ENCODE results near the gene ITGAV. TPM values are rescaled to one million over a fixed set of nuclear protein-coding genes. Genes with fewer than 3 reads are reported as not detected.

The ITGAV gene
- total RNA-seq, 1 donor from 2014 or later: 67.0 TPM

DNA sequence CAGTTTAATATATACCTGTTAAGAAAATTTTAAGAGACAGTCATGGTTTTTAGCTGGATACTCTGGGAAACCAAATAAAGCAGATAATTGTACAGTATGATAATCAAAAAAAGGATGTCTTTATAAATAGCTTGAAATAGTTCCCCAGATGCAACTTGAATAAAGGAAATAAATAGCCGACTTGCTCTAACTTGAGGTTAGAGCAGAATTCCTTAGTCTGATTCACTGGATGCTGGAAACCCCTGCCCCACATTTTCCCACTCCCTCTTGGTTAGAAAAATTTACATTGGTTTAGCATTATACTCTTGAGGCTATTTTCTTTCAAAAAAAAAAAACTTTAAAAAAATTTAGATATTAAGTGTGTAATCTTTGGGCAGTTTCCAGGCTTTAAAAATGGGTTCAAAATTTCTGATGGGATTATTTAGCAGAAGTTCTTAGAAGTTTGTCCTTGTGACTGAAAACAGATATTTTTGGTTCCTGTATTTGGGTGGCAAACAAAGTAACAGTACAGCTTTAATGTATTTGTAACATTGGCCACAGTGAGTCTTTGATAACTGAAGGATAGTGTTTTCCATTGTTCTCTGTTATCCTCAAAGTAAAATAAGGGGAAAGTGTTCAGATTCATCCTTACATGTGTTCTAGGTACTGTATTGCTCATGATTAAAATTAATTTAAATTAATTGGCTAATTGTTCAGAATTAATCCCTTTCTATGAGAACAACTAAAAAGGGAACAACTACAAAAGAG lies 39.6 kb downstream of the ITGAV start:
- Histone ChIP-seq H3K27me3 (no peaks in the 10 kb centered on the region), H3K27ac (no peak overlapping the region), H3K36me3 (peaks cover 4% of the 10 kb centered on the region), H3K4me1 (no peaks in the 10 kb centered on the region), H3K9me3 (no peaks in the 10 kb centered on the region), H3K4me3 (no peak overlapping the region)
- ATAC-seq (no peak), DNase-seq (no peak)
- intact Hi-C loops (cut with DNase I): loop anchor here (10.0 kb wide), 1 partner anchor 105 kb away; no protein-coding TSS in a partner anchor
- TF ChIP-seq, protein P1, sequence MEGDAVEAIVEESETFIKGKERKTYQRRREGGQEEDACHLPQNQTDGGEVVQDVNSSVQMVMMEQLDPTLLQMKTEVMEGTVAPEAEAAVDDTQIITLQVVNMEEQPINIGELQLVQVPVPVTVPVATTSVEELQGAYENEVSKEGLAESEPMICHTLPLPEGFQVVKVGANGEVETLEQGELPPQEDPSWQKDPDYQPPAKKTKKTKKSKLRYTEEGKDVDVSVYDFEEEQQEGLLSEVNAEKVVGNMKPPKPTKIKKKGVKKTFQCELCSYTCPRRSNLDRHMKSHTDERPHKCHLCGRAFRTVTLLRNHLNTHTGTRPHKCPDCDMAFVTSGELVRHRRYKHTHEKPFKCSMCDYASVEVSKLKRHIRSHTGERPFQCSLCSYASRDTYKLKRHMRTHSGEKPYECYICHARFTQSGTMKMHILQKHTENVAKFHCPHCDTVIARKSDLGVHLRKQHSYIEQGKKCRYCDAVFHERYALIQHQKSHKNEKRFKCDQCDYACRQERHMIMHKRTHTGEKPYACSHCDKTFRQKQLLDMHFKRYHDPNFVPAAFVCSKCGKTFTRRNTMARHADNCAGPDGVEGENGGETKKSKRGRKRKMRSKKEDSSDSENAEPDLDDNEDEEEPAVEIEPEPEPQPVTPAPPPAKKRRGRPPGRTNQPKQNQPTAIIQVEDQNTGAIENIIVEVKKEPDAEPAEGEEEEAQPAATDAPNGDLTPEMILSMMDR (IDR thresholded peaks at IDR 0.05): no peak

DNA sequence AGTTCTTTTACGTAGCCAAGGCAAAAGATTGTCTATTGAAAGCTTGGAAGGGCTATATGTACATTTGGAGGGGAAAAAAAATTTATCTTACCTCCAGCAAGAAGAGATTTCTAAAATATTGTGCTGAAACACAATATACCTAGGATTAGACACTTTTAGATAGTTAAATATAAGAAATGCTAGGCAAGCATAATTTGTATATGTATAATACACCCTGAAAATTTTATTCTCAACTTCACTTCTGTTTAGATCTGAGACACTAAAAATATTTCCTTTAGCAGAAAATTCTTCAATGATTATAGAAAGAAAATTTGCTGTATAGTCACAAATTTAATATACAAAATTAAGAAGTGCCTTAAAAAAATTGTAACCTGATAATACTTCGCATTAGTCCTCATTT lies 42.6 kb downstream of the ITGAV start:
- H3K27me3 ChIP-seq: no peaks in the 10 kb centered on the region
- TF ChIP-seq, protein P1 (IDR thresholded peaks at IDR 0.05): no peak

DNA sequence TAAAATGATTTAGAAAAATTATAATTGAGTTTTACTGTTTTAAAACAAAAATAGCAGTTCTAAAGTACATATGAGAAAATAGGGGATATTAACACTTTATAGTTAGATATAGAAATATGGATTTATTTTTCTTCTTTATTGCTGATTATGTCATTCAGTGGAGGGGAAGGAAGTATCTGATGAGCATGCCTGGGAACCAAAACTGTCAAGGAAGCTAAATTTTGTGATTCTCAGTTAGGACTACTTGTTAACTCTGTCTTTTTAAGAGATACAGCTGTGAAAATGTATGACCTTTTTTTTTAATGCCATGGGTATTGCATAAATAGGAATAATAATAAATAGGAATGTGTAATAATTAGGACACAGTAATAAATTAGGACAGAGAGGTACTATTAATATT lies 44.8 kb downstream of the ITGAV start:
- Histone ChIP-seq H3K4me3 (no peak overlapping the region), H3K27ac (no peak overlapping the region), H3K4me1 (no peaks in the 10 kb centered on the region), H3K9me3 (no peaks in the 10 kb centered on the region), H3K36me3 (peaks cover 25% of the 10 kb centered on the region), H3K27me3 (no peaks in the 10 kb centered on the region)
- TF ChIP-seq, protein P1 (IDR thresholded peaks at IDR 0.05): no peak
- ATAC-seq (no peak), DNase-seq (no peak)
- intact Hi-C loops (cut with DNase I): no loop called here

More for the DNA sequence above, 42.6 kb downstream of the ITGAV start:
- Histone ChIP-seq H3K4me3 (no peak overlapping the region), H3K36me3 (peaks cover 8% of the 10 kb centered on the region), H3K27ac (no peak overlapping the region), H3K9me3 (no peaks in the 10 kb centered on the region), H3K4me1 (no peaks in the 10 kb centered on the region)
- ATAC-seq: no peak
- intact Hi-C loops (cut with DNase I): no loop called here
- DNase-seq: no peak

DNA sequence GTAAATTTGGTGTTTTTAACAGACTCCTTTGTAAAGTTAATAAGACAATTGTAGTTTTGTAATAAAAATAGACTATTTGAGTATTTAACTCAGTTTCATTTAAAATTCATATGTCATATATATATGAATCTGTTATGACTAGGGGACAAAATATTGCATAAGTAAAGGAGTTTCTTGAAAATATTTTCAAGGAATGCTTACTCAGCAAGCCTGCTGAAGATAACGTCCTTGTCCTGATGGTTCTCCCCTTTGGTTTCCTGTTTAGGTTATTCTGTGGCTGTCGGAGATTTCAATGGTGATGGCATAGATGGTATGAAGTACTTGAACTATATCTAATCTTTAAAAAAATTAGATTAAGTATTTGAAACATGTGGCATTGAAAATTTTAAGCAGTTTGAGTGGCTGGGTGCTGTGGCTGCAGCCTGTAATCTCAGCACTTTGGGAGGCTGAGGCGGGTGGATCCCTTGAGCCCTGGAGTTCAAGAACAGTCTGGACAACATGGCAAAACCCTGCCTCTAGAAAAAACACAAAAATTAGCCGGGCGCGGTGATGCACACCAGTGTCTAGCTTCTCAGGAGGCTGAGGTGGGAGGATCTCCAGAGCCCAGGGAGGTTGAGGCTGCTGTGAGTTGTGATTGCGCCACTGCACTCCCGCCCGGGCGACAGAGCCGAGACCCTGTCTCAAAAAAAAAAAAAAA lies 47.1 kb downstream of the ITGAV start:
- TF ChIP-seq, protein P1 (IDR thresholded peaks at IDR 0.05): no peak
- peaks cover 45% of the 10 kb centered on the region for H3K36me3 ChIP-seq
- H3K27ac ChIP-seq: no peak overlapping the region
- no peak overlapping the region for H3K4me3 ChIP-seq
- intact Hi-C loops (cut with DNase I): no loop called here
- no peaks in the 10 kb centered on the region for H3K27me3 ChIP-seq
- no peaks in the 10 kb centered on the region for H3K4me1 ChIP-seq
- no peak for DNase-seq
- no peak for ATAC-seq
- no peaks in the 10 kb centered on the region for H3K9me3 ChIP-seq

DNA sequence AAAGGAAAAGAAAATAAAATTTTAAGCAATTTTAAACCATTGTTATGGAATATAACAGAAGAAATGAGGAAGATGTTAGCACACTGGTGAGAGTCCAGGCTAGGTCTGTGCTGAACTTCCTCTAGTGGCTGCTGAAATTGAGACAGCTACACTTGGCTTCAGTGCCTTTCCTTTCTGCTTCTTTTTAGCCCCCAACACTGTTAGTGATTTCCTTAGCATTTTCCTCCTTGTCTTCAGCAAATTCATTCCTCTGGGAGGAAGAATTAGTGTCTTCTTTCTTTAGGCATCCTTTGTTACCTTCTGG lies 47.6 kb downstream of the ITGAV start:
- peak; percentile 61 for ATAC-seq
- no peaks in the 10 kb centered on the region for H3K27me3 ChIP-seq
- peaks cover 46% of the 10 kb centered on the region for H3K36me3 ChIP-seq
- intact Hi-C loops (cut with DNase I): no loop called here
- TF ChIP-seq, protein P1 (IDR thresholded peaks at IDR 0.05): no peak
- no peaks in the 10 kb centered on the region for H3K9me3 ChIP-seq
- no peak for DNase-seq
- H3K4me1 ChIP-seq: no peaks in the 10 kb centered on the region
- no peak overlapping the region for H3K4me3 ChIP-seq
- no peak overlapping the region for H3K27ac ChIP-seq
